Neural progenitor cell (in vitro differentiated cells): ENCODE measurements around the gene HMGB4.

Experiments
- CTCF ChIP-seq: fragments of 200-600 bp; sonication (generic); IDR thresholded peaks from 2 replicates; pipeline ENCODE4 v1.5.1; 2017; ENCODE audit warnings: antibody characterized with exemption, mild to moderate bottlenecking
- EZH2 ChIP-seq: fragments of 200-600 bp; sonication (generic); IDR thresholded peaks from 2 replicates; pipeline ENCODE4 v1.6.1; 2017; ENCODE audit warnings: antibody characterized with exemption, mild to moderate bottlenecking, moderate library complexity

DNA sequence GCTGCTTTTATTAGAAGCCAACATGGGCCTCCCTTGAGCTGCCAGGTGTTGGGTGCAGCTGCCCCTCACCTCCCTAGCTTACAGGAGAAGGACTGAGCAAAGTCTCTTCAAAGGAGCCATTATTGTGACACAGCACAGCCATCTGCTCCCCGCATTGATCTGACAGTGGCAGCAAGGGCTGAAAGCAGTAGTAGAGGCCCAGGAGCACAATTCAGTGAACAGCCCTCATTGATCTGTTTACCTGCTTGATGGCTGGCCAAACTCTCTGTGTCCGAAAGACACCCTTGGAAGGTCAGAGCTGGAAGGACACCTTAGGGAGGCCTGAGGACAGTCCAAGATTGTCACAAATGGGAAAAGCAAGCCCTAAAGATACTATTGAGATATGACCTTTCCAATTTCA is 14.5 kb downstream of the HMGB4 start:
- no peak for TF ChIP-seq EZH2
- no peak for TF ChIP-seq CTCF
